ENCODE results near the gene COG7.
"Not testable (repeated sequence)": the region's sequence is repeated elsewhere in the genome, so short reads cannot be mapped to it uniquely, and the experiment has no call there.

GRCh38 chr16:23389936-23390335 is 63.1 kb downstream of the COG7 start:
- not testable (repeated sequence) for TF ChIP-seq CTCF, POLR2A (IDR thresholded peaks at IDR 0.05)

Data from heart left ventricle (tissue), 13 donors.